Left lung (tissue), 10 donors: ENCODE measurements around the gene SRSF2. TPM values are rescaled to one million over a fixed set of nuclear protein-coding genes. Genes with fewer than 3 reads are reported as not detected.
"Not testable (repeated sequence)": the region's sequence is repeated elsewhere in the genome, so short reads cannot be mapped to it uniquely, and the experiment has no call there.

ENCODE experiments used
- ATAC-seq: fragments of 200-7000 bp; cut with Tn5 transposase; one replicate; pipeline ENCODE4 v1.9.1; 2020; ENCODE audit warnings: moderate library complexity
- DNase-seq, 4 donors: peaks; one replicate each; pipeline ENCODE4 v3.0.0-alpha.2; 2013 to 2020
- H3K27ac ChIP-seq, 2 donors: fragments of 200-600 bp; sonication (generic) in 1 of 2; one replicate each; pipeline versions ENCODE4 v1.5.0 to v1.8.0; 2020 to 2021
- H3K27me3 ChIP-seq, 2 donors: fragments of 200-600 bp; sonication (generic) in 1 of 2; one replicate each; pipeline versions ENCODE4 v1.5.0 to v1.8.0; 2020 to 2021
- H3K36me3 ChIP-seq, 2 donors: fragments of 200-600 bp; sonication (generic) in 1 of 2; one replicate each; pipeline versions ENCODE4 v1.5.0 to v1.8.0; 2020 to 2021
- H3K4me1 ChIP-seq, 2 donors: fragments of 200-600 bp; one replicate each; pipeline ENCODE4 v1.8.0; 2021
- H3K4me3 ChIP-seq, 2 donors: fragments of 200-600 bp; sonication (generic) in 1 of 2; one replicate each; pipeline versions ENCODE4 v1.5.0 to v1.8.0; 2020 to 2021; ENCODE audit warnings: mild to moderate bottlenecking in 1 of 2
- H3K9me3 ChIP-seq, 2 donors: fragments of 200-600 bp; sonication (generic) in 1 of 2; one replicate each; pipeline versions ENCODE4 v1.5.0 to v1.8.0; 2020 to 2021
- intact Hi-C, 2 donors: fragments of 100-400 bp; cut with DNase I; formaldehyde crosslinking; loops; one replicate each; pipeline versions ENCODE4 v1.11.2 to v1.14.2; 2022
- polyA plus RNA-seq, 6 donors: library from polyadenylated mRNA; unstranded; fragments of 120-200 nt; gene quantifications; one replicate each; pipeline ENCODE4 v1.2.1, GENCODE V29; 2013; ENCODE audit not compliant: insufficient read length in 6 of 6
- total RNA-seq, 2 donors: library from RNA; stranded (reverse); fragmentation: NEBNext Ultra II Directional; extraction: Animal tissue kit (Norgen Biotek cat#: 25700); gene quantifications; one replicate each; pipeline ENCODE4 v1.2.1, GENCODE V29; 2021
- TF ChIP-seq, protein P1 (sequence below), 2 donors: fragments of 200-600 bp; sonication (generic) in 1 of 2; IDR thresholded peaks; one replicate each; pipeline versions ENCODE4 v1.5.0 to v1.8.0; 2021; ENCODE audit warnings: antibody characterized with exemption in 2 of 2
- donor health status: DM: no; HTN: yes; CAD: no.
- donor health status: DM: no; HTN: no; CAD: no.

SRSF2 gene
- total and polyA plus RNA-seq, 8 donors, result 114 to 393 (median 356) TPM

DNA sequence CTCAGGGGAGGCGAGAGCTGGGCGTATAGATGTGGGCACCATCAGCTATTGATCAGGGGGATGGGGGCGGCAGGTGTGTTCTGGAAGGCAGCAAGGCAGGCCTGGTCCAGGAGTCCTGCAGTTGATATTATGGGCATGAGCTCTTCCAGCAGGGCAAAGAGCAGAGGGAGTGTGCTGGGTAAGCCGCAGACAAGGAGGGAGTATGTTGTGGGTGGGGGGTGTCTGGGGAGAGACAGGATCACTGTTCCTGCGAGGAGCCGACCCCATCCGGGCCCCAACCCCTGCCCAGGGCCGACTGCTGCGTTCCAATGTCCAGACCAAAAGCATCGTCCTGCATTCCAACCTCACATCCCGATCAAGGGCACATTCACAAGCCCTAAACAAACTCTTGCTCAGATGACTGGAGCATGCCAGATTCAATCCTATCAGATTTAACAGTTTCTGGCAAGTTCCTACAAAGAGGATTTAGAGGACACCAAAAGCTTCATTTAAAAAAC, 35.6 kb downstream of the SRSF2 start:
- H3K4me1 ChIP-seq, result peaks cover 3 to 48% of the 10 kb centered on the region in 2 donors
- ATAC-seq (no peak), DNase-seq (no peak)
- no peaks in the 10 kb centered on the region for H3K9me3 ChIP-seq
- no peak overlapping the region for H3K4me3 ChIP-seq
- no peaks in the 10 kb centered on the region for H3K36me3 ChIP-seq
- TF ChIP-seq, protein P1, sequence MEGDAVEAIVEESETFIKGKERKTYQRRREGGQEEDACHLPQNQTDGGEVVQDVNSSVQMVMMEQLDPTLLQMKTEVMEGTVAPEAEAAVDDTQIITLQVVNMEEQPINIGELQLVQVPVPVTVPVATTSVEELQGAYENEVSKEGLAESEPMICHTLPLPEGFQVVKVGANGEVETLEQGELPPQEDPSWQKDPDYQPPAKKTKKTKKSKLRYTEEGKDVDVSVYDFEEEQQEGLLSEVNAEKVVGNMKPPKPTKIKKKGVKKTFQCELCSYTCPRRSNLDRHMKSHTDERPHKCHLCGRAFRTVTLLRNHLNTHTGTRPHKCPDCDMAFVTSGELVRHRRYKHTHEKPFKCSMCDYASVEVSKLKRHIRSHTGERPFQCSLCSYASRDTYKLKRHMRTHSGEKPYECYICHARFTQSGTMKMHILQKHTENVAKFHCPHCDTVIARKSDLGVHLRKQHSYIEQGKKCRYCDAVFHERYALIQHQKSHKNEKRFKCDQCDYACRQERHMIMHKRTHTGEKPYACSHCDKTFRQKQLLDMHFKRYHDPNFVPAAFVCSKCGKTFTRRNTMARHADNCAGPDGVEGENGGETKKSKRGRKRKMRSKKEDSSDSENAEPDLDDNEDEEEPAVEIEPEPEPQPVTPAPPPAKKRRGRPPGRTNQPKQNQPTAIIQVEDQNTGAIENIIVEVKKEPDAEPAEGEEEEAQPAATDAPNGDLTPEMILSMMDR (IDR thresholded peaks at IDR 0.05), result no peak
- intact Hi-C loops, result no loop called here
- H3K27me3 ChIP-seq, result no peaks in the 10 kb centered on the region
- H3K27ac ChIP-seq, result peak overlapping the region; percentile 78 to 80

DNA sequence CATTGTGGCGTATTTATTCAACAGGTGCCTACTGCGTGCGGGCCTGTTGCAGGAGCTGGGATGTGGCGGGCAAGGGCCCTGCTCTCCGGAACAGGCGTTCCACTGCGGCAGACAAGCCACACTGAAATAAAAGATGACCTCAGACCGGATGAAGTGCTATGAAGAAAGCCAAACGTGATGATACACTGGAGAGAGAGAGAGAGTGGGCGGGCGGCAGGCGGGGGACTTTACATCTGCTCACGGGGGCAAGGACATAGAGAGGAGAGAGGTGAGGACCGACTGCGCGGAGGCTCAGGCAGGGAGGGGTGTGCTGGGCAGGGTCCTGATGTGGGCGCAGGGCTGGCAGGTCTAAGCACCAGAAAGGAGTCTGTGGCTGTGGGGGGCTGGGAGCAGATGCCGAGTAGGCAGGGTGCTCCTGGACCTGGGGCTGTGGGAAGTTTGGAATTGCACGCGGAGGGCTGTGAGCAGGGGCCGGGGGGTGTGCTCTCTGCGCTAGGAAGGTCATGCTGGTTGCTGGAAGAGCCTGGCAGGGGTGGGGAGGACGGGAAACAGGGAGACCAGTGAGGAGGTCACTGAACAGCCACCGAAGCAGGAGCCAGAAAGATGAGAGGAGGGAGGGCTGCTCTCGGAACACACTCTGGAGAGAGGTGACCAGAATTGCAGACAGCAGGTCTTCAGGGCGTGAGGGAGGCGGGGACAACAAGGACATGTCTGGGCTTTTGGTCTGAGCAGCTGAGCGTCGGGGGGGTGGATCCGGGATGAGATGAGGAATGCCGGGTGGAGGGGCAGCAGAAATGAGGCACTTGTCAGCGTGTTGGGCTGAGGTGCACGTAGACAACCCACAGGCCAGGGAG, 36.3 kb downstream of the SRSF2 start:
- TF ChIP-seq, protein P1 (IDR thresholded peaks at IDR 0.05), result no peak
- Histone ChIP-seq H3K4me3 (no peak overlapping the region), H3K27me3 (no peaks in the 10 kb centered on the region), H3K36me3 (no peaks in the 10 kb centered on the region), H3K9me3 (no peaks in the 10 kb centered on the region), H3K4me1 (peaks cover 3 to 48% of the 10 kb centered on the region in 2 donors), H3K27ac (peak overlapping the region; percentile 78 to 80)
- DNase-seq (peak in 2 of 4 donors; percentile 59 to 81), ATAC-seq (peak; percentile 59)
- intact Hi-C loops, result no loop called here

DNA sequence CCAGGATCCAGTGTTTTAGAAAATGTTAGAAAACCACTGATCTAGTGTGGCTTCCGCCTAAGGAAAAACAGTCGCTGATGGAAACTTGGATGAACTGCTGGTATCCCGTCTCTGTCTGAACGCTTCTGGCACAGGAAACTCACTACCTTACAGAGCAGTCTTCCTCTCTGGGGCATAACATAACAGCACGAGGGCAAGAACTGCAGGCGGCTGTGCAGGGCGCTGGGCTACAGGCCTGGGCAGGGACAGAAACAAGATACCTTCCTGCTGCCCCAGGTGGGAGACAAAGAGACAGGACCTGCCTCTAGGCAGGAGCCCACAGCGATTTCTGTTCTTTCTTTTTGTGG, 36.9 kb downstream of the SRSF2 start:
- no peak for DNase-seq
- peak; percentile 7 for ATAC-seq
- Histone ChIP-seq H3K27me3 (no peaks in the 10 kb centered on the region), H3K9me3 (no peaks in the 10 kb centered on the region), H3K27ac (peak overlapping the region; percentile 78 to 80), H3K4me1 (peaks cover 3 to 48% of the 10 kb centered on the region in 2 donors), H3K4me3 (no peak overlapping the region), H3K36me3 (no peaks in the 10 kb centered on the region)
- TF ChIP-seq, protein P1 (IDR thresholded peaks at IDR 0.05), result no peak
- intact Hi-C loops, result no loop called here

DNA sequence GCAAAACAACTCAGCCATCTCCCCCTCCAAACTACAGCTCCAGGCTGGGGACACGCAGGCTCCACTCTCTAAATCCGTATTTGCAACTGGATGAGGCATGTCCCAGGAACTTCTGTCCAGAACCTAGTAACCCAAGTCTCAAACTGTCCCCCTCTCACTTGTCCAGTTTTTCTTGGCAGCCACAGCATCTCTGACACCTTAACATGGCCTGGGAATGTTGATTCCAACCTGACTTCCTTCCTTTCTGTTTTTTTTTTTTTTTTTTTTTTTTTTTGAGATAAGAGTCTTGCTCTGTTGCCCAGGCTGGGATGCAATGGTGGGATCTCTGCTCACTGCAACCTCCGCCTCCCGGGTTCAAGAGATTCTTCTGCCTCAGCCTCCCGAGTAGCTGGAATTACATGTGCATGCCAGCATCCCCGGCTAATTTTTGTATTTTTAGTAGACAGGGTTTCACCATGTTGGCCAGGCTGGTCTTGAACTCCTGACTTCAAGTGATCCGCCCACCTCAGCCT, 38.6 kb downstream of the SRSF2 start:
- intact Hi-C loops, DNase-seq, H3K27me3 ChIP-seq, H3K4me3 ChIP-seq, H3K36me3 ChIP-seq, H3K9me3 ChIP-seq, ATAC-seq: not testable (repeated sequence)
- Histone ChIP-seq H3K27ac (peak overlapping the region; percentile 11 to 60), H3K4me1 (peaks cover 3 to 48% of the 10 kb centered on the region in 2 donors)

DNA sequence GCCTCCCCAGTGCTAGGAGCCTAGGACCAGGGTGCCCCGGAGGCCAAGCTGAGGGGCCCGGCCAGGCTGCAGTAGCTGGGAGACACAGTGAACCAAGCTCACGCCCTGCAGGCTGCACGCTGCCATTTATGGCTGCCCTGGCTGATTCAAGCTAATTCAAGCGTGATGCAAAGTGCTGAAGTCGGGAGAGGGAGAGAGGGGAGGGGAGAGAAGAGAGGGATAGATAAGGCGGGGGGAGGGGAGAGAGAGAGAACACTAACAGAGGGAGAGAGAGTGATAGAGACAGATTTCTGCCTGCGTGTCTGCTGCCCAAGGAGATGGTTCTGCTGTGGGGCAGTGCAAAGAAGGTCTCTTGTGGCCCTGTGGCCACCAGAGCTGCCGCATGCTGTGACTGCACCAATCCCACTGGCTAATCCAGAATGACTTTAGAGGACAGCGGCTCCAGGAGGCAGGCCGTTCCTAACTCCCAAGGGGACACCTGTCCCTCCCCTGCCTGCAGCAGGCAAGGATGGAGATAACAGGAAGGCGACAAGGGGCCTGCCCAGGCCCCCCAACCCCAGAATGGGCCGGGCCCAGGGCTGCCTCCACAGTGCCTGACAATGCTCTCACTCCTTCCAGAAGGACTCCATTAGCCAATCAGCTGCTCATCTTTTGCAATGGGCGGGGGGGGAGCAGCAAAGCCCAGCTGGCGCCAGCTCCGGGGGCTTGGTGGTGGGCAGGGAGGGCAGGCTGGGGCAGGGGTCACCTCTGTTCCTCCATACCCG, 39.2 kb downstream of the SRSF2 start:
- intact Hi-C loops, result no loop called here
- peak in 1 of 4 donors; percentile 66 for DNase-seq

More for the DNA sequence above, 39.2 kb downstream of the SRSF2 start:
- Histone ChIP-seq H3K36me3 (no peaks in the 10 kb centered on the region), H3K9me3 (no peaks in the 10 kb centered on the region), H3K27me3 (no peaks in the 10 kb centered on the region), H3K27ac (peak overlapping the region; percentile 34 to 60), H3K4me1 (peaks cover 3 to 48% of the 10 kb centered on the region in 2 donors), H3K4me3 (no peak overlapping the region)
- no peak for ATAC-seq
- TF ChIP-seq, protein P1 (IDR thresholded peaks at IDR 0.05), result no peak
